ENCODE data around the gene RLIM. TPM values are rescaled to one million over a fixed set of nuclear protein-coding genes. Genes with fewer than 3 reads are reported as not detected.
A peak's percentile ranks its signal among the peaks of the same experiment; 100 is the strongest.

Gene RLIM, protein sequence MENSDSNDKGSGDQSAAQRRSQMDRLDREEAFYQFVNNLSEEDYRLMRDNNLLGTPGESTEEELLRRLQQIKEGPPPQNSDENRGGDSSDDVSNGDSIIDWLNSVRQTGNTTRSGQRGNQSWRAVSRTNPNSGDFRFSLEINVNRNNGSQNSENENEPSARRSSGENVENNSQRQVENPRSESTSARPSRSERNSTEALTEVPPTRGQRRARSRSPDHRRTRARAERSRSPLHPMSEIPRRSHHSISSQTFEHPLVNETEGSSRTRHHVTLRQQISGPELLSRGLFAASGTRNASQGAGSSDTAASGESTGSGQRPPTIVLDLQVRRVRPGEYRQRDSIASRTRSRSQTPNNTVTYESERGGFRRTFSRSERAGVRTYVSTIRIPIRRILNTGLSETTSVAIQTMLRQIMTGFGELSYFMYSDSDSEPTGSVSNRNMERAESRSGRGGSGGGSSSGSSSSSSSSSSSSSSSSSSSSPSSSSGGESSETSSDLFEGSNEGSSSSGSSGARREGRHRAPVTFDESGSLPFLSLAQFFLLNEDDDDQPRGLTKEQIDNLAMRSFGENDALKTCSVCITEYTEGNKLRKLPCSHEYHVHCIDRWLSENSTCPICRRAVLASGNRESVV
- polyA plus RNA-seq (36.8 and 40.4 TPM in 2 replicates), polyA minus RNA-seq (168 and 185 TPM in 2 replicates)

DNA sequence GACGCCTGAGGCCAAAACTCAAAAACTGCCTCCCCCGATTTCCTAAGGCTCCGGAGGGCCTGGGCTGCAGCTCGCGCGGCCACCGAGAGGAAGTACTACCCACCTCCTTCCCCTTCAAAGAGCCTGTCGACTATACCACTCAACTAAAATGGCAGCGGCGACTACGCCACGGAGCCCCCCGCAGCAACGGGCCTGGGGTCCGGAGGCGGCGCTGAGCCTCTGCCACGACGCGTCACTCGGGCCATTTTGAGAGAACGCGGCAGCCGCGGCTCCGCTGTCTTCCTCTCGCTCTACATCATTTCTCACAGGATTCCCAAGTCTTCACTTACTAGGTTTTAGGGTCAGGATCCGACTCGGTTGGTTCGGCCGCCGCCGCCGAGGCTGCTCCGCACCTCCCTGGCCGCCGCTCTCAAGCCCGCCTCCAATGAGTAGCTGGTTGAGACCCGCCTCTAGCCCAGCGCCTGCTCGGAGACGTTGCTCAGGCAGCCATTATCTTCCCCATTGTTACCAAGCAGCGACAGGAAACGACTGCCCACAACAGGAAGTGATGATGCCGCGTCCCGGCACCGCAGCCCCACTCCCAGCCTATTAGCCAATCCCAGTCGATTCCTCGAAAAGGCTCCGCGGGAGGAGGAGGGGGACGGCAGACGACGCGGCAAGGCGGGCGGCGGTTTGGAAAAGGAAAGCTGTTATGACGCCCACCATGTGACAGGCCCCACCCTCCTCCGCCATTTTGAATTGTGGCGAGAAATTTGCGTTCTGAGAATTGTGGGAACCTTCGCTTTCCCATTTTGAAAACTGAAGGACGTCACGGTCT lies at the start of gene RLIM:
Gene RLIM (minus strand): TSS at position 532 of the 817 bp plus-strand sequence. CDS start 18,647 bp downstream, outside the sequence.
- no peaks in the 10 kb centered on the region for H3K36me3 ChIP-seq (ENCODE audit: insufficient read depth, low read length)
- peak within 1 kb of the TSS; percentile 51 for H2AFZ ChIP-seq (ENCODE audit: low read depth, low read length)

More for the DNA sequence above, at the start of gene RLIM:
- Histone ChIP-seq H3K4me3 (ENCODE audit: low read length) (peak within 1 kb of the TSS; percentile 85), H4K20me1 (ENCODE audit: insufficient read depth) (no peaks in the 10 kb centered on the region), H3K4me2 (ENCODE audit: low read length) (no peak within 1 kb of the TSS), H3K27me3 (ENCODE audit: insufficient read depth, low read depth, low read length) (no peaks in the 10 kb centered on the region), H3F3A (ENCODE audit: insufficient read depth, low read length, poor library complexity, severe bottlenecking) (no peaks in the 10 kb centered on the region), H3K79me2 (replicated peaks; ENCODE audit: insufficient read depth, low read length) (peaks cover 32% of the 10 kb centered on the region), H3K27ac (ENCODE audit: low read length) (peak within 1 kb of the TSS; percentile 97), H3K9ac (ENCODE audit: low read length) (peak within 1 kb of the TSS; percentile 97), H3K9me3 (ENCODE audit: low read length) (no peaks in the 10 kb centered on the region), H3K9me2 (ENCODE audit: insufficient read depth, low read length) (no peaks in the 10 kb centered on the region)
- no peak for TF ChIP-seq RAD21 (conservative IDR thresholded peaks at IDR 0.05)
- no peak for TF ChIP-seq EZH2 (IDR thresholded peaks at IDR 0.05; ENCODE audit: borderline replicate concordance, insufficient read depth, low read length, poor library complexity, severe bottlenecking)
- peak; percentile 95 for TF ChIP-seq POLR2AphosphoS5 (IDR thresholded peaks at IDR 0.05)
- TF ChIP-seq, protein P1, sequence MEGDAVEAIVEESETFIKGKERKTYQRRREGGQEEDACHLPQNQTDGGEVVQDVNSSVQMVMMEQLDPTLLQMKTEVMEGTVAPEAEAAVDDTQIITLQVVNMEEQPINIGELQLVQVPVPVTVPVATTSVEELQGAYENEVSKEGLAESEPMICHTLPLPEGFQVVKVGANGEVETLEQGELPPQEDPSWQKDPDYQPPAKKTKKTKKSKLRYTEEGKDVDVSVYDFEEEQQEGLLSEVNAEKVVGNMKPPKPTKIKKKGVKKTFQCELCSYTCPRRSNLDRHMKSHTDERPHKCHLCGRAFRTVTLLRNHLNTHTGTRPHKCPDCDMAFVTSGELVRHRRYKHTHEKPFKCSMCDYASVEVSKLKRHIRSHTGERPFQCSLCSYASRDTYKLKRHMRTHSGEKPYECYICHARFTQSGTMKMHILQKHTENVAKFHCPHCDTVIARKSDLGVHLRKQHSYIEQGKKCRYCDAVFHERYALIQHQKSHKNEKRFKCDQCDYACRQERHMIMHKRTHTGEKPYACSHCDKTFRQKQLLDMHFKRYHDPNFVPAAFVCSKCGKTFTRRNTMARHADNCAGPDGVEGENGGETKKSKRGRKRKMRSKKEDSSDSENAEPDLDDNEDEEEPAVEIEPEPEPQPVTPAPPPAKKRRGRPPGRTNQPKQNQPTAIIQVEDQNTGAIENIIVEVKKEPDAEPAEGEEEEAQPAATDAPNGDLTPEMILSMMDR (IDR thresholded peaks at IDR 0.05; ENCODE audit: poor library complexity, severe bottlenecking) = no peak
- peak; percentile 95 for TF ChIP-seq TAF1 (IDR thresholded peaks at IDR 0.05; ENCODE audit: low read depth)
- peak; percentile 62 for TF ChIP-seq EP300 (conservative IDR thresholded peaks at IDR 0.05; ENCODE audit: poor library complexity, severe bottlenecking)
- TF ChIP-seq MXI1 (conservative IDR thresholded peaks at IDR 0.05; ENCODE audit: poor library complexity, severe bottlenecking) = peak; percentile 36
- TF ChIP-seq, protein P2, sequence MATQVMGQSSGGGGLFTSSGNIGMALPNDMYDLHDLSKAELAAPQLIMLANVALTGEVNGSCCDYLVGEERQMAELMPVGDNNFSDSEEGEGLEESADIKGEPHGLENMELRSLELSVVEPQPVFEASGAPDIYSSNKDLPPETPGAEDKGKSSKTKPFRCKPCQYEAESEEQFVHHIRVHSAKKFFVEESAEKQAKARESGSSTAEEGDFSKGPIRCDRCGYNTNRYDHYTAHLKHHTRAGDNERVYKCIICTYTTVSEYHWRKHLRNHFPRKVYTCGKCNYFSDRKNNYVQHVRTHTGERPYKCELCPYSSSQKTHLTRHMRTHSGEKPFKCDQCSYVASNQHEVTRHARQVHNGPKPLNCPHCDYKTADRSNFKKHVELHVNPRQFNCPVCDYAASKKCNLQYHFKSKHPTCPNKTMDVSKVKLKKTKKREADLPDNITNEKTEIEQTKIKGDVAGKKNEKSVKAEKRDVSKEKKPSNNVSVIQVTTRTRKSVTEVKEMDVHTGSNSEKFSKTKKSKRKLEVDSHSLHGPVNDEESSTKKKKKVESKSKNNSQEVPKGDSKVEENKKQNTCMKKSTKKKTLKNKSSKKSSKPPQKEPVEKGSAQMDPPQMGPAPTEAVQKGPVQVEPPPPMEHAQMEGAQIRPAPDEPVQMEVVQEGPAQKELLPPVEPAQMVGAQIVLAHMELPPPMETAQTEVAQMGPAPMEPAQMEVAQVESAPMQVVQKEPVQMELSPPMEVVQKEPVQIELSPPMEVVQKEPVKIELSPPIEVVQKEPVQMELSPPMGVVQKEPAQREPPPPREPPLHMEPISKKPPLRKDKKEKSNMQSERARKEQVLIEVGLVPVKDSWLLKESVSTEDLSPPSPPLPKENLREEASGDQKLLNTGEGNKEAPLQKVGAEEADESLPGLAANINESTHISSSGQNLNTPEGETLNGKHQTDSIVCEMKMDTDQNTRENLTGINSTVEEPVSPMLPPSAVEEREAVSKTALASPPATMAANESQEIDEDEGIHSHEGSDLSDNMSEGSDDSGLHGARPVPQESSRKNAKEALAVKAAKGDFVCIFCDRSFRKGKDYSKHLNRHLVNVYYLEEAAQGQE (IDR thresholded peaks at IDR 0.05; ENCODE audit: borderline replicate concordance) = peak; percentile 89
